ENCODE data around the gene EEFSEC. TPM values are rescaled to one million over a fixed set of nuclear protein-coding genes. Genes with fewer than 3 reads are reported as not detected.
A peak's percentile ranks its signal among the peaks of the same experiment; 100 is the strongest.

EEFSEC gene
- total RNA-seq, 1 donor from 2014 or later: 11.3 TPM

DNA sequence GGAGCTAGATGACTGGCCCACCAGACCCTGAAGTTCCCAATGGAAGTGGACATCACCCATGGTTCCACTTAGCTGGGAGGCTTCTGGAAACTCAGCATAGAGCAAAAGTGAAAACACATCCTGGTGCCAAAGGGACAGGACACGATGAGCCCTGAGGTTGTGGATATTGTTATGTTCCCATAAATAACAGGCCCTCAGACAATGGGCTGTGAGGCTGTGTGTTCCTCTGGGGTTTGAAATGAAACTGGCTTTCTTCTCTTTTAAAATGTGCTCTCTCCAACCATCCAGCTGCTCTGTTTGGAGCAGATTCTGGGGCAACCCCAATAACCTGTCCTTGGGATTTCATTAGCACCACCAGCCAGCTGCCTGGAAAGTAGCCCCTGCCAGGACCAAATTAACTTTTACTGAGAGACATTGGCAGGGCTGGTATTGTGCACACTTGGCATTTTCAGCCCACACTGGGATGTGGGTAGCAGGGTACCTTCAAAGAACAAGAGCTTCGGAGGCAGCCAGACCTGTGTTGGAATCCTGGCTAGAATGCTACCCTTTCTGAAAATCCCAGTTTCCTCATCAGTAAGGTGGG is 215.9 kb downstream of the EEFSEC start:
- peak; percentile 85 for DNase-seq

- DNase-seq: peak; percentile 38
These were observed 216.8 kb downstream of the EEFSEC start for GRCh38 chr3:128369881-128370642.

DNA sequence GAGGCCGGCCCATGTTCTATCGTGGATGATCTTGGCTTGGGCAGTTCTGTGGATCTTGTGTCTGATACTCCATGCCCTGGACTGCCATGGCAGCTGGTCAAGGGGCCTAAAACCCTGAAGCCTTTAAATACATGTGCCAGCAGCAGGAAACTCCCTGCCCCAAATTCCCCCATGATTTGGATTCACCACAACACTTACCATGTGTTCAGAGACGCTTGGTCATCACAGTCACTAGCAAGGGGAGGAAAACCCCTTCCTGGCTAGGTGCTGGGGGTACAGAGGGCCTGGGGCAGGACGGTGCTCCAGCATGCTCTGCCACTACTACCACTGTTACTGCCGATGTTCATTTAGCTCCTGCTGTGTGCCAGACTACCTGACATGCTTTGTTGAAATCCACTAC is 219.0 kb downstream of the EEFSEC start:
- no peak for DNase-seq

DNA sequence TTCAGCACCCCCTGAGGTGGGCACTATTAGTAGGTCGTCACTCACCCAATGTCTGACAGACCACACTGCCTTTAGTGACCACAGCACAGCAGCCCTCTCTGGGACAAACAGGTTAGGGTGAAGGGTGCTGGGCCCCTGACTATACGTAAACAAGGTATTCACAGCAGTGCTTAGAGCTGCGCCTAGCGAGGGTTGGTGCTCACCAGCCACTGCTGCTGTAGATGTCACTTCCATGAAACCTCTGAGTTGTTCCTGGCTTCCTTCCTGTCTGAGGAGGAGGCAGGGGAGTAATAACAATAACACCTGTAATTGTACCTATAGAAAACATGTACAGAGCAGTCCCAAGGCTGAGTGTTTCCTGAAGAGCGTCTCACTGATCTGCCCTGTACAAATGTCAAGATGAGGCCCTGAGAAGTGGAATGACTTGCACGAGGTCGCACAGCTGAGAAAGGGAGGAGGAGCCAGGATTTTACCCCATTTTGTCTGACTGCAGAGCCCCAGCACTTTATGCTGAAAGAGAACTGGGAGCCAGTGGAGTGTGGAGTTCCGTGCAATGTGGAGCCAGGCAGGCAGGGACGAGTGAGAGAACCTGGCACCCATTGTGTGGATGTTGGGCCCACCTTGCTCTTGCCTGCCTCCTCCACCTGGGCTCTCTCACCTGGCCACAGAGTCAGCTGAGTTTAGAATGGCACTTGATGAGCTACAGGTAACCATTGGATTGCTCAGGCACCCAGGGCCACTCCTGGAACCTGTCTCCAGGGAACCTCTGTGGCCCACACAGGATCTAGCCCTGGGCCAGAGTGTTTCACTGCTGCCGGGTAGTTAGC is 219.6 kb downstream of the EEFSEC start:
- DNase-seq: no peak

DNA sequence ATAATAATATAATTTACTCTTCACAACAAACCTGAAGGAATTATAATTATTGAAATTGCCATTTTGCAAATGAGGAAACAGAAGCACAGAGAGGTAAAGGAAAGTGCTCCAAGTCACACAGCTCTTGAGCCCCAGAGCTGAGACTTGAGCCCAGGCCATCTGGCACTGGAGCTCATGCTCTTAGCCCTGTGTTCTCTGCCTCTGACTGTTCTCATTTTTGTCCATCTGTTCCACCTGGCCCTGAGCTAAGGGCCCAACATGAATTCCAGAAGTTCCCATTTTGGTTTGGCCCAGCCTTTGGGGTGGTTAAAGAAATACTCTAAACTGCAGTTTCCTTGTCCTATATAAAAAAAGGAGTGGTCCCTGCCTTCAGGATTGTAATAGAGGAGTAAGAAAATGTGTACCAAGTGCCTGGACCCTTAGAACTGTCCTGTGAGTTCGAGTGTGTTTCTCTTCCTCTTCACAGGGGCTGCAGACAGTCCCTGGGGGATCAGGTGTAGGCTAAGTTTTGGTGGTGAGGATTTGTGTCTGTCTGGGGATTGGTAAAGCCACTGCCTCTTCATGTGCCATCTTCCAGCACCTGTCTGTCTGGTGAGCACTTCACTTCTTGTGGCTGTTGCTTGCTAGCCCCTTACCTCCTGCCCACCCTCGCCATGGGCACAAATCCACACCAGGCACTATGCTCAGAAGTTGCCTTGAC is 221.6 kb downstream of the EEFSEC start:
- no peak for DNase-seq

DNA sequence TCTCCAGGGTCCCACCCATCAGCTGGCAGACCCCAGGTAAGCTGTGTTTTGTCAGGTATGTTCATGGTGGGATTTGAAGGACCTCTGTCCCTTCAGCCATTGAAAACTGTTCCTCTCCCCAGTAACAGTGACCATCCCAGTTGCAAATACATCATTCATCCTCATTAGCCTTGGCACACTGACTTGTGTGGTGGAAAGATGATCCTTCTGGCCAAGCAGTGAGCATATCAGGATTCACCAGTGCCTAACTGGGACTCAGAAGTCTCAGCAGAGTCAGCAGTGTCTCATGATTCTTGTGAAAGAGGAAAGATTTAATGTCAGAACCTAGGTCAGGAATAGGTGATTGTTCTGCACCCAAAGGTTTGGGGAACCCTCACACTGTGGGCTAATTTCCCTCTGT is 223.2 kb downstream of the EEFSEC start:
- no peak for DNase-seq

GRCh38 chr3:128378631-128379347 is 225.5 kb downstream of the EEFSEC start:
- DNase-seq: peak; percentile 84

DNA sequence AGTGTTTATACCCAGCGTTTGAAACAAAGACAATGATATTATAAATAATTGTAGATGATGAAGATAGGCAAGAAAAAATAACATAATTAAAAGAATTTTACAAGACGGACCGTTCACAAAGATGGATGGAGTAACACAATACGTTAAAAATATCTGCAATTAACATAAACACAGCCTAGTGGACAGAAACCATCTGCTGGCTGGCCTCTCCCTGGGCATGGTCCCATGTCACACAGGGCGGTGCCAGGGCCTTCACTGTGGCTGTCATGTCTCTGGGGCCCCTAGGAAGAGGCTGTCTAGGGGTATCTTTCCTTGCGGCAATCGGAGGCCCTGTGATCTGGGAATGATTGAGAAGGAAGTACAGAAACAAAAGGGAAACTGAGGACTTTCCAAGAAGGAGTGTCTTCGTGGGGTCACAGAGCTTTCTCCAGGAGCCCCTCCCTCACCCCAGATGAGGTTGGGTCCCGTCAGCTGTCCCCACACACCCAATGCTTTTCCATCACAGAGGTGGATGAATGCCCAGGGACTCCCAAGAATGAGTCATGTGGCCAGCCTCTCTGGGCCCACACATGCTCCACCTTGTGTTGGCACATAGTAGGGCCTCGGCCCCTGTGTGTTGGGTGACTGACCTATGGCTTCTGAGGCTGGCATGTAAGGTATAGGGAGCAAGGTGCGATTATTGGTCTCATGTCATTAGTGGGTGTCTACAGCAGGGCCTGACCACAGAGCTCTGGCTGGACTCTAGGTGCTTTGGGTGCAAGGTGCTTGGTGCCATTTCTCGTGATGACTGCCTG is 226.3 kb downstream of the EEFSEC start:
- peak; percentile 60 for DNase-seq

- no peak for DNase-seq
These were observed 227.0 kb downstream of the EEFSEC start for GRCh38 chr3:128380295-128380694.

- DNase-seq: no peak
These were observed 227.4 kb downstream of the EEFSEC start for GRCh38 chr3:128380719-128381118.

- no peak for DNase-seq
These were observed 228.3 kb downstream of the EEFSEC start for GRCh38 chr3:128381609-128382008.

DNA sequence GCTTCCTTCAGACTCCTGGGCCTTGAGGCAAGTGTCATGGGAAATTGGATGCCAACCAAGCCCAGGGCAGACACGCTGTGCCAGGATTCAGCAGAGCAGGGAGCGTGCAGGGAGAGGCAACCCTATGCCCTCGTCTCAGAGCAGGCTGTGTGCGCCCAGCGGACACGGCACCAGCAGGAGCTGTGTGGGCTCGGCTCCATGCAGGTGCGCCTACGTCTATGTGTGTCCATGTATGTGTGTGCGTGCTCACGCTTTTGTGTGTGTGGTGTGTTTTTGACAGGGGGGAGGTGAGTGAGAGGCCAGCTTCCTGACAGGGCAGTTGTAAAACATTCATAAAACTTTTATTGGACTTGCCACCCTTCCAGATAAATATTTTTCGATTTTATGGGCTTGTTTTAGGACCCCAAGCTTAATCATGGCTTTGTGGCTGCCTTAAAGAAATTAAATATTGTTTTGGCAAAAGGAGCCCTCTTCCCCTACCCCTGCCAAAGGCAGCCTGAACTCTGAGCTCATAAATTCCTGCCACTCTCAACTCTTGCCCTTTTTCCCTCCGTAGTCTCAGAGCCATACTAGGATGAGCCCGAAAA is 229.0 kb downstream of the EEFSEC start:
- peak; percentile 52 for DNase-seq

GRCh38 chr3:128383316-128384235 is 230.3 kb downstream of the EEFSEC start:
- DNase-seq: peak; percentile 83

- DNase-seq: peak; percentile 49
These were observed 232.0 kb downstream of the EEFSEC start for GRCh38 chr3:128385080-128385832.

- no peak for DNase-seq
These were observed 235.7 kb downstream of the EEFSEC start for GRCh38 chr3:128388932-128389331.

- peak; percentile 92 for DNase-seq
These were observed 237.6 kb downstream of the EEFSEC start for GRCh38 chr3:128390867-128391266.

- no peak for DNase-seq
These were observed 238.7 kb downstream of the EEFSEC start for GRCh38 chr3:128392021-128392420.

- peak; percentile 19 for DNase-seq
These were observed 239.7 kb downstream of the EEFSEC start for GRCh38 chr3:128392818-128393544.

All from tongue (tissue), 2 donors.